ENCODE data around the gene ZNF215. TPM values are rescaled to one million over a fixed set of nuclear protein-coding genes. Genes with fewer than 3 reads are reported as not detected.

The ZNF215 gene
- total RNA-seq, 1 experiment from 2014 or later = 4.5 TPM

DNA sequence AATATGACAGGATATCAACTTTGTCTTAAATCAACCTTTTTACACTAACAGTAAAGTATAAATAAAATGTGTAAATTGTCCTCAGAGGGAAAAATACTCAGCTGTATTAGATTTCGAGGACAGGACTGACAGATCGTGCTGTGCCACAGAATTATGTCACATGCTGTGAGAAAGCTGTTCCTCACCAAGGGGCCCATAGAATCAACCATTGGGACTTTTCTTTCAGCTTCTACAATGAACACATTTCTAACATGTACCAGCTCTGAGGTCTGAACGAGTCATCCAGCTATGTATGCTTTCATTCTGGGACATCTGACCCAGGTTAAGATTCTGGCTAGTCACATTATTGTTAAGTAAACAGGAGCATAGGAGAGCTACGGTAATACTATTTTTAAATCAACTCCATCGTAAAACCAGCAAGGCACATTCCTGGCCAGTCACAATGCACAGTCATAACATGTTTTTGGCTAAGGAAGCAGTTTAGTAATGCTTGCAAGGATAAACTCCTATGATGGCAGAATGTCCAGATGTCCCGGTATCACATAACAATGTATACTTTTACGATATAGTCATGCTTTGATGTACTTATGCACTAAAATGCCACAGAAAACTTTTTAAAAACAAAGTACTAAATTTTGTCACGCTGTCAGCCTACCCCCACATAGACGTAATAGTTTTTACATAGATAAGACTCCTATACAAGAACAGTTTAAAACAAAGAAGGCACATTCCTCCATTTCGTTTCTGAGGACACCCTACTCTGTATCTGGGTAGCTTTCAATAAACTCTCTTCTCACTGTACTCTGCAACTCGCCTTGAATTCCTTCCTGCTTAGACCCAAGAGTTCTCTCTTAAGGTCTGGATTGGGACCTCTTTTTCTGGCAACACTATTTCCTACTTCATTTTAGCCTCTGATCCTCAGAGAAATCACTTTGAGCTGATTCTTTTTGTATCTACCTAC lies 66.5 kb downstream of the ZNF215 start:
- intact Hi-C loops (cut with micrococcal nuclease) = loop anchor here (5.0 kb wide), 1 partner anchor 65 kb away; the partner anchor contains the start of gene ZNF215
- 0 out of 2 replicates have a peak overlapping the region, but pooled peaks have one; percentile 17 for H2AFZ ChIP-seq (ENCODE audit: low read length)
- POLR2A ChIA-PET (ENCODE audit: unreplicated experiment) = interaction anchor here (0.6 to 0.7 kb wide), 2 partner anchors 28 to 147 kb away, joined by 3 to 9 read pairs; partner anchors contain the start of genes NLRP14, OR10A5 and ZNF214

DNA sequence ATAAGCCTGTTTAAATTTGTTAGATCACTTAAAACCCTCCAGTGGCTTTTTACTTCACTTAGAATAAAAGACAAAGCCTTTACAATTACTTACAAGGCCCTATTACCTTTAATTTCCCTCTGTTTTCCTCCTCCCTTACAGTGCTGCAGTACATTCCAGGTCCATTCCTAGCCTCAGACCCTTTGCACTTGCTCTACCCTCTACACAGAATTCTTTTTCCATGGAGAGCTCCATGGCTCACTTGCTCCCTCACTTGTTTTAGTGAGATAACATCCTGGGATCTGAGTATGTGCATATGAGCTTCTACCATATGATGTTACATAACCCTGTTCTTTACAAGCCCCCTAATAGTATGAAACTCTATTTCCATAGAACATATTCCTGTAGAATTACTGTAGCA lies 69.5 kb downstream of the ZNF215 start:
- no peak for TF ChIP-seq EZH2 (IDR thresholded peaks at IDR 0.05; ENCODE audit: low read length, unreplicated experiment)
- no peak for TF ChIP-seq EZH2phosphoT487 (IDR thresholded peaks at IDR 0.05; ENCODE audit: borderline replicate concordance, low read length)
- TF ChIP-seq, protein P1, sequence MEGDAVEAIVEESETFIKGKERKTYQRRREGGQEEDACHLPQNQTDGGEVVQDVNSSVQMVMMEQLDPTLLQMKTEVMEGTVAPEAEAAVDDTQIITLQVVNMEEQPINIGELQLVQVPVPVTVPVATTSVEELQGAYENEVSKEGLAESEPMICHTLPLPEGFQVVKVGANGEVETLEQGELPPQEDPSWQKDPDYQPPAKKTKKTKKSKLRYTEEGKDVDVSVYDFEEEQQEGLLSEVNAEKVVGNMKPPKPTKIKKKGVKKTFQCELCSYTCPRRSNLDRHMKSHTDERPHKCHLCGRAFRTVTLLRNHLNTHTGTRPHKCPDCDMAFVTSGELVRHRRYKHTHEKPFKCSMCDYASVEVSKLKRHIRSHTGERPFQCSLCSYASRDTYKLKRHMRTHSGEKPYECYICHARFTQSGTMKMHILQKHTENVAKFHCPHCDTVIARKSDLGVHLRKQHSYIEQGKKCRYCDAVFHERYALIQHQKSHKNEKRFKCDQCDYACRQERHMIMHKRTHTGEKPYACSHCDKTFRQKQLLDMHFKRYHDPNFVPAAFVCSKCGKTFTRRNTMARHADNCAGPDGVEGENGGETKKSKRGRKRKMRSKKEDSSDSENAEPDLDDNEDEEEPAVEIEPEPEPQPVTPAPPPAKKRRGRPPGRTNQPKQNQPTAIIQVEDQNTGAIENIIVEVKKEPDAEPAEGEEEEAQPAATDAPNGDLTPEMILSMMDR (conservative IDR thresholded peaks at IDR 0.05; ENCODE audit: low read depth, low read length) = no peak
- Histone ChIP-seq H3K27ac (ENCODE audit: low read length) (no peak overlapping the region), H3K9ac (ENCODE audit: low read length) (no peak overlapping the region), H3K79me2 (ENCODE audit: low read length) (no peaks in the 10 kb centered on the region), H3K9me3 (ENCODE audit: low read length) (no peaks in the 10 kb centered on the region), H3K4me3 (ENCODE audit: low read length) (no peak overlapping the region), H2AFZ (ENCODE audit: low read length) (no peak overlapping the region), H4K20me1 (ENCODE audit: low read length) (no peaks in the 10 kb centered on the region), H3K4me1 (ENCODE audit: insufficient read depth, low read length) (peaks cover 15% of the 10 kb centered on the region), H3K4me2 (ENCODE audit: low read length) (no peak overlapping the region), H3F3A (ENCODE audit: low read length, unreplicated experiment) (no peaks in the 10 kb centered on the region), H3K9me2 (replicated peaks; ENCODE audit: low read length) (no peaks in the 10 kb centered on the region), H3K36me3 (ENCODE audit: low read depth, low read length) (no peaks in the 10 kb centered on the region), H3K27me3 (ENCODE audit: low read length) (no peaks in the 10 kb centered on the region)
- intact Hi-C loops (cut with micrococcal nuclease) = no loop called here
- ATAC-seq (no peak), DNase-seq (no peak)
- CTCF ChIA-PET = interaction anchor here (0.6 kb wide), 1 partner anchor 69 kb away, joined by 4 read pairs; the partner anchor contains the start of gene ZNF215
- POLR2A ChIA-PET (ENCODE audit: unreplicated experiment) = no interaction called here
- no TSS peak for BruUV-seq (replicated peaks)

More for the DNA sequence above, 66.5 kb downstream of the ZNF215 start:
- H3K9ac ChIP-seq (ENCODE audit: low read length) = no peak overlapping the region
- peak overlapping the region; percentile 23; the same call in 1 of the 2 replicates for H3K4me3 ChIP-seq (ENCODE audit: low read length)
- H3K27me3 ChIP-seq (ENCODE audit: low read length) = no peaks in the 10 kb centered on the region
- H3F3A ChIP-seq (ENCODE audit: low read length, unreplicated experiment) = no peaks in the 10 kb centered on the region
- ATAC-seq (peak; percentile 97), DNase-seq (peak; percentile 82)
- CTCF ChIA-PET = no interaction called here
- H3K4me1 ChIP-seq (ENCODE audit: insufficient read depth, low read length) = peaks cover 15% of the 10 kb centered on the region
- no peaks in the 10 kb centered on the region for H3K9me2 ChIP-seq (replicated peaks; ENCODE audit: low read length)
- H3K36me3 ChIP-seq (ENCODE audit: low read depth, low read length) = no peaks in the 10 kb centered on the region
- BruUV-seq (replicated peaks) = no TSS peak
- no peaks in the 10 kb centered on the region for H3K79me2 ChIP-seq (ENCODE audit: low read length)
- TF ChIP-seq EZH2phosphoT487 (IDR thresholded peaks at IDR 0.05; ENCODE audit: borderline replicate concordance, low read length) (no peak), EZH2 (IDR thresholded peaks at IDR 0.05; ENCODE audit: low read length, unreplicated experiment) (no peak)
- TF ChIP-seq, protein P1 (conservative IDR thresholded peaks at IDR 0.05; ENCODE audit: low read depth, low read length) = no peak
- H4K20me1 ChIP-seq (ENCODE audit: low read length) = no peaks in the 10 kb centered on the region
- H3K4me2 ChIP-seq (ENCODE audit: low read length) = peak overlapping the region; percentile 58
- no peaks in the 10 kb centered on the region for H3K9me3 ChIP-seq (ENCODE audit: low read length)
- H3K27ac ChIP-seq (ENCODE audit: low read length) = peak overlapping the region; percentile 46

Data from PC-3 (cell line).